NCI-H2196 treated with DMSO at 0.1 percent for 48 hours (cell line): ENCODE data around the gene PALD1.

Experiments
- DNase-seq: peaks from one replicate; lab custom pipeline; 2025; ENCODE audit not compliant: unreplicated experiment; lab: John Stamatoyannopoulos, UW

Gene PALD1

DNA sequence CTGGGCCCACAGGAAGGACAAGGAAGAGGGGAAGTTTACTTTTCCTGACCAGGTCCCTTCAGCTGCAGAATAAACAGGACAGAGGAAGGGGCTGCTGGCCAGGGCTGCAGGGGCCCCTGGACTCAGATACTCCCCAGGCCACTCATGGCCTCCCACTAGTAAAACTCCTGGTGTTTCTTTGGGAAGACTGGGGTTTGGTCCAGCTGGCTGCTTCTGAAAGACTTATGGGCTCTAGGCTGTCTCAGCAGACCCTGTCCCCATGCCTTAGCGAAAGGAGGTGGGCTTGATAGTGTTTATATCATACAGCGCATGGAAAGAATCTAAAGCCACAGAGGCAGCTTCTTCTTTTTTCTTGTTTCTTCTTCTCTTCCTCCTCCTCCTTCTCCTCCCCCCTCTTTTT is 56.4 kb downstream of the PALD1 start:
- no peak for DNase-seq

DNA sequence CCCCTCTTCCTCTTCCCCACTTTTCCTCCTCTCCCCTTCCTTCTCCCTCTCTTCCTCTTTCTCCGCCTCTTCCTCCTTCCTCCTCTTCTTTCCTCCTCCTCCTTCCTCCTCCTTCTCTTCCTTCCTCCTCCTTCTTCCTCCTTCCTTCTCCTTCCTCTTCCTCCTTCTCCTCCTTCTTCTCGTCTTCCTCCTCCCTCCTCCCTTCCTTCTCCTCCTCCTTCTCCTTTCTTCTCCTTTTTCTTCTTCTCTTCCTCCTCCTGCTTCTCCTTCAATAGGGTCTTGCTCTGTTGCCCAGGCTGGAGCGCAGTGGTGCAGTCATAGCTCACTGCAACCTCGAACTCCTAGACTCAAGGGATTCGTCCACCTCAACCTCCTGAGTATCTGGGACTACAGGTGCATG is 56.9 kb downstream of the PALD1 start:
- DNase-seq: no peak

DNA sequence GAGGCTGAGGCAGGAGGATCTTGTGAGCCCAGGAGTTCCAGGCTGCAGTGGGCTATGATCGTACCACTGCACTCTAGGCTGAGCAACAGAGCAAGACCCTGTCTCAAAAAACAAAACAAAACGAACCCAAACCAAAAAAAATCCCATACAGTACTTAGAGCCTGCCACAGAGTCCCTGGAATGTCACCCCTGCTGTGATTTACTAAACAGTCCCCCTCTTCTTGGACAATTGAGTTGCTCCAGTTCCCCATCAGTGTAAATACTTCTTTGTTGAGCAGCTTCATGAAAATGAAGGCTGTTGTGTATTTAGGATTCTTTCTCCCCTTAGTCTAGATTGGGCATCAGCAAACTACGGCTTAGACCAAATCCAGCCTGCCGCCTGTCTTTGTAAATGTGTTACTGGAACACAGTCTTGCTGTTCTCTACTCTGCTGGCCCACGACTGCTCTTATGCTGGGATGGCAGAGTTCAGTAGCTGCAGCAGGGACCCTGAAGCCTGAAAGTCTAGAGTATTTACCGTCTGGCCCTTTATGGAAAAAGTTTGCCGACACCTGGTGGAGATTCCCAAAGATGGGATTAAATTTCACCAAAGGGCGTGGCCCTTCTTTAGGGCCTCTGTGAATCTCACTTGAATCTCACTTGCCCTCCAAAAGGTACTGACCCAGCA is 57.8 kb downstream of the PALD1 start:
- DNase-seq: no peak

DNA sequence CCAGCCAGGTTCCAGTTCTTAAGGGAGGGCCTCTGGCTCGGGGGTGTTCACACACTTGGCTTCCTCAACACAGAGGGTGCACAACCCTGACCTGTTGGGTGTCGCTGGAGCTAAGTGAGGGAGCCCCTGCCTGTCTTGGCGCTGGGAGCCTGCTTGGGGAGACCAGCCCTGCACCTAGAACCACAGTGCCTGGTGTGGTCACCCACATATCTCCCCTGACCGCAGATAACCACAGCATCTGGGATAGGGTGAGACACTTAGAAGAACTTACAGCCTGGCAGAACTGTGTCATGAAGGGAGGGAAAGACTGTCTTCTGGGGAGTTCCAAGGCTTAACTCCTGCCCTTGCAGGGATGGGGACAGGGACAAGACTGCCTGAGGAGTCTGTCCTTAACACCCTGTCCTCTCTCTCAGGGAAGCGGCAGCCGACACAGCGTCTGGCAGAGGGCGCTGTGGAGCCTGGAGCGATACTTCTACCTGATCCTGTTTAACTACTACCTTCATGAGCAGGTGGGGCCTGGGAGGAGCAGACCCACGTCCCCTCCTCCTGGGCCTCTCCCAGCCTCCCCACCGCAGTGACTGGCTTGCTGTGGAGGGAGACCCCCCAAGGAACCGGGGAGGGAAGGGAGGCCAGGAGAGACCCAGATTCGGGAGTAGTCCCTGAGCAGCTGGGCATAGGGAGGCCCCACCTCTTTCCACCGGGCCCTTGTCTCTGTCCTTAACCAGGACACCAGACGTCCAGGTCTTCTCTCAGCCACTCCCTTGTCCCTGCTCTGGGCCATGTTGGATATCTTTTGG is 59.0 kb downstream of the PALD1 start:
- no peak for DNase-seq

DNA sequence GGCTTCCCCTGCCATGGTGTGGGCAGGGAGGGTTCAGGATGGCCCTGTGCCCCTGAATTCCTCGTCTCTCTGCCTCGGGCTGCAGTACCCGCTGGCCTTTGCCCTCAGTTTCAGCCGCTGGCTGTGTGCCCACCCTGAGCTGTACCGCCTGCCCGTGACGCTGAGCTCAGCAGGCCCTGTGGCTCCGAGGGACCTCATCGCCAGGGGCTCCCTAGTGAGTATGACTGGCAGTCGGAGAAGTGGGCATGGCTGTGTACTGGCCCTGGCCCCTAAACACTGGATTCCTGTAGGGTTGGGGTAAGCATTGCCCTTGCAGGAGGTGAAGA is 59.6 kb downstream of the PALD1 start:
- DNase-seq: no peak

DNA sequence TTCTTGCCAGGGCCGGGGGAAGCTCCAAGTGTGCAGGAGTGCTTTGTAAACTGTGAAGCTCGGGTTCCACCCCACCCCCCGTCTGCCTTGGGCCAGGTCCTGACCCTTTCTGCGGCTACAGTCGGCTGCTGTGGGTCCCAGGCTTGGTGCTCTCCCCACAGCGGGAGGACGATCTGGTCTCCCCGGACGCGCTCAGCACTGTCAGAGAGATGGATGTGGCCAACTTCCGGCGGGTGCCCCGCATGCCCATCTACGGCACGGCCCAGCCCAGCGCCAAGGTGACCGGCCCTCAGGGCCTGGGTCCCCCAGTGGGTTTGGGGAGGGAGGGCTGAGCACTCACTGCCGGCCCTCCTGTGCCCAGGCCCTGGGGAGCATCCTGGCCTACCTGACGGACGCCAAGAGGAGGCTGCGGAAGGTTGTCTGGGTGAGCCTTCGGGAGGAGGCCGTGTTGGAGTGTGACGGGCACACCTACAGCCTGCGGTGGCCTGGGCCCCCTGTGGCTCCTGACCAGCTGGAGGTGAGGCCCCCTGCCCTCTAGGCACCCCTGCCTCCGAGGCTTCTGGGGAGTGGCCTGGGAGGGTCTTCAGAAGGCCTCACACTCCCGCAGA is 60.3 kb downstream of the PALD1 start:
- no peak for DNase-seq

DNA sequence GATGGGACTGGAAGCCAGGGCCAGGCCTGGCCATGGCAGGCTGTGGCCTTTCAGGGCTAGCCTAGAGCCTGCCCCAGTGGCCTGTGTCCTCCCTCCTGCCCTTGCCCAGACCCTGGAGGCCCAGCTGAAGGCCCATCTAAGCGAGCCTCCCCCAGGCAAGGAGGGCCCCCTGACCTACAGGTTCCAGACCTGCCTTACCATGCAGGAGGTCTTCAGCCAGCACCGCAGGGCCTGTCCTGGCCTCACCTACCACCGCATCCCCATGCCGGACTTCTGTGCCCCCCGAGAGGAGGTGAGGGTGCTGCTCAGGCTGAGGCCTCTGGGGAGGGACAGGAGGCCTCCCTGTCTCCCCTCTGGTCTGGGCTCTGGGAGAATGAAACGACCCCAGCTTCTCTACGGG is 60.9 kb downstream of the PALD1 start:
- no peak for DNase-seq

DNA sequence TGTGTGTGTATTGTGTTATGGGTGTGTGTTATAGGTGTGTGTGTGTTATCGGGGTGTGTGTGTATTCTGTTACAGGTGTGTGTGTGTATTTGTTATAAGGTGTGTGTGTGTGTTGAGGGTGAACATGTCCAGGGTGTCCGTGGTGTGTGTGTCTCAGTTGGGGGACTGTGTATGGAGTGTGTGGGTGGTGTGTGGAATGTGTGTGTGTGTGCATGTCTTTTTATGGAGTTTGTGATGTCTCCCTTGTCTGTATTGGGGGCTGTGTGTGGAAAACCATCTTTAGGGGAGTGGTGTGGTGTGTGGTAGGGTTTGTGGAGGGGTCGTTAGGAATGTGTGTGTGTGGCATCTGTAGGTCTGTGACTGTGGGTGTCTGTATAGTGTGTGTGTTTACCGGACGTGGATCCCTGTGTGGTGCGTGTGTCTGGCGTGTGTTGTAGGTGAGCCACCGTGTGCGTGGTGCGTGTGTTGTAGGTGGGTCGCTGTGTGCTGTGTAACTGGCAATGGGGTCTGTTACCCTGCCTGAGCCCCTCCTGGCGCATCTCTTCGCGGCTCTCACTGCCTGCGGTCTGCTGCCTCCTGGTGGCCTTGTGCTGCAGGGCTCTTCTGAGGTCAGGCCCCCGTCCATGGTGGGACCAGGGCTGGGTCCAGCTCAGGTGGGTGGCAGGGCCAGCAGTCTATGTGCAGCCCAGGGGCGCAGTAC is 61.7 kb downstream of the PALD1 start:
- DNase-seq: no peak

DNA sequence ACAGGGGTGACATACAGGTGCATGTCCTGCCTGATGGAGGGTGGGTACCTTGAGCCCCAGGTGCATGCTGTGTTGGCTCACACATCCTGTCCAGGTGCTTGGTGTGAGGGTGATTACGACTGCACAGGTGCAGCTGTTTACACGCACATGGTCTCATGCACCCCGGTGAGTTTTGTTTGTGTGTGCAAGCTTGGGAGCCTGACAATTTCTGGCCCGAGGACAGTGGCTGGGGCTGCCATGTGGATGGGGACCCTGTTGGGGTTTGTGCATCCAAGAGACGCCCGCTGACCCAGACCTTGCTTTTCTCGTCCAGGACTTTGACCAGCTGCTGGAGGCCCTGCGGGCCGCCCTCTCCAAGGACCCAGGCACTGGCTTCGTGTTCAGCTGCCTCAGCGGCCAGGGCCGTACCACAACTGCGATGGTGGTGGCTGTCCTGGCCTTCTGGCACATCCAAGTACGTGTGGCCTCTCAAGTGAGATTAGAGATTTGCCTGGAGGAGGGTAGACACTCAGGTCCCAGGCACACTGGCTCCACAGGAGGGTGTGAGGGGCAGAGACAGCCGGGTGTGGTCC is 62.3 kb downstream of the PALD1 start:
- DNase-seq: no peak

DNA sequence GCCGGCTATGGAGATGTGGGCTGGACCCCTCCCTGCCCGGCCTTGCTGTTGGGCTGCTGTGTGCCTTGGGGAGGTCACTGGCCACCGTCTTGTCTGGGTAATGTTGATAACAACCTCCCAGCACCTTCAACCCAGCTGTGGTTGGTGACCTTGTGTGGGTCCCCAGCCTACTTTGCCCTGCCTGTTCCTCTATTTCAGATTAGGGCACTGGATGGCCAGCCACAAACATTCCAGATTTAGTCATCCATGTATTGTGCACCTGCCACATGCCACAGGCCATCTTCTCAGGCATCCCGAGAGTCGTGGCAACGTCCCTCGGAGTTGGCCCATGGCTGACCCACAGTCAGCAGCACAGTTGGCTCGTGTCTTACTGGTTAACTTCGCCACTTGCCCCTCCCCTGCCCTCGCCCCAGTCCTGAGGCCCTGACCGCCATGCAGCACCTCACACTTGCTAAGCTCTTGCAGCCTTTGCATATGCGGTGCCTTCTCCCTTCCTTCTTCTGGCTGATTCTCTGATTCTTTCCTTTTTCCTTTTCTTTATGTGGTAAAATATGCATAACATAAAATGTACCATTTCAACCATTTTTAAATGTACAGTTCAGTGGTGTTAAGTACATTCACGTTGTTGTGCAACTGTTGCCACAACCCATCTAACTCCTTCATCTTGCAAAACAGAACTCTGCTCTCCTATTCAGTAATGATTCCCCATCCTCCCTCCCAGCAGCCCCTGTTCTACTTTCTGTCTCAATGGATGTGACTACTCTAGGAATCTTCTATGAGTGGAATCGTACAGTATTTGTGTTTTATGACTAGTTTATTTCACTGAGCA is 63.4 kb downstream of the PALD1 start:
- DNase-seq: no peak

DNA sequence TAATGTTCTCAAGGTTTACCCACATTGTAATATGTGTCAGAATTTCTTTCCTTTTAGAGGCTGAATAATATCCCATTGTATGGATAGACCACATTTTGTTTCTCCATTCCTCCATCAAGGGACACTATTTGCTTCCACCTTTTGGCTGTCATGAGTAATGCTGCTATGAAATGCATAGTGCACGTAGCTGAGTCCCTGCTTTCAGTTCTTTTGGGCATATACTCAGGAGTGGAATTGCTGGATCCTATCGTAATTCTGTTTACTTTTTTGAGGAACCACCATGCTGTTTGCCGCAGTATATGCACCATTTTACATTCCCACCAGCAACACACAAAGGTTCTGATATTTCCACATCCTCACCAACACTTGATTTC is 64.0 kb downstream of the PALD1 start:
- DNase-seq: no peak

DNA sequence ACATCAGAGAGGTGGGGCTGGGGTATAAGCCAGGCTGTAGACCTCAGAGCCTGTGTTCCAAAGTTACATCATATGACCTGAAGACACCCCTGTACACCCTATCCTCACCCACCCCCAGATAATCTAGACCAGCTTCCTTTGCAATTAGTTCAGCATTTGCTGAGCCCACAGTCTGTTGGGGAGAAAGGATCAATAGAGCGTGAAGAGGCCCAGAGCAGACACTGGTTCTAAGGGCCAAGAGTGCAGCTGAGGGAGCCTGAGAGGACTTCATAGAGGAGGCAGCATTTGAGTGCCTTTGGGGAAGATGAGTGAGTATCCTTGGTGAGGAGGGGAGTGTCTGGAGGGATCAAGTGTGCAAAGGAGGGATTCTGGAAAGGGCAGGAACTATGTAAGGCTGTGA is 65.3 kb downstream of the PALD1 start:
- DNase-seq: no peak

DNA sequence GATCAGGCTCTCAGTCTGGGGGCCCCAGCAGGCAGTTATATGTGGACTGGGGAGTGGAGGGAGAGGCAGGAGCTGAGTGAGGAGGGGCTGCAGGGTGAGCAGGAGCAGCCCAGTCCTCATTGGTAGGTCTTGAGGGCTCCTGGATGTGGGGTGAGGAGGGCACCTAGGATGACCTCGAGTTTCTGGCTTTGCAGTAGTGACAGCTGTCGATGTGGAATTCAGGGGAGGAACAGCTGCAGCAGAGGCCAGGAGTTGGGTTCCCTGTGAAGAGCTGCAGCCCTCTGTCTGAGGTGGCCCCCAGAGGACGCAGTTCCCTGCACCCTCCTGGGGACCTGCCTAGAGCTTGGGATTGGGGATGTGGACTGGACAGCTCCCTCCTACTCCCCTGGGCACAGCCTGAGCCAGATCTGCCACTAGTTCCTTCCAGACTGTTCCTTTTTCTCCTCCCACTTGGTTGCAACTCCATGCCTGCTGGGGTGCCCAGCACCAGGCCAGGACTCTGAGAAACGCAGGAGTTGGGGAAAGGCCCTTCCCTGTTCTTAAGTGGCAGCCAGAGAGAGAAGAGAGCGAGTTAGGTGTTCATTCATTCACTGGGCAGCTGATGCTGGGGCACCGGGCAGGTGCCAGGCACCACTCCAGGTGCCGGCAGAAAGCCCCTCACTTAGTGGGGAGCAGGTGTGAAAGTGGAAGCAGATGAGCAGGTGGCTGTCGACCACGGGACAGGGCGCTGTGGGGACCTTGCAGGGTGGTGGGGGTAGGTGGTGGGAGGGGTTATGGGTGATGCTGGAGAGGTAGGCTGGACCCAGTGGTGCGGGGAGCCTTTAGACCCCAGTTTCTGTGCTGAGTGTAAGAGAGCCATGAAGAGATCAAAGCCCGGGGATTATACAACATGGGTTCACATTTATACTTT is 66.1 kb downstream of the PALD1 start:
- no peak for DNase-seq

DNA sequence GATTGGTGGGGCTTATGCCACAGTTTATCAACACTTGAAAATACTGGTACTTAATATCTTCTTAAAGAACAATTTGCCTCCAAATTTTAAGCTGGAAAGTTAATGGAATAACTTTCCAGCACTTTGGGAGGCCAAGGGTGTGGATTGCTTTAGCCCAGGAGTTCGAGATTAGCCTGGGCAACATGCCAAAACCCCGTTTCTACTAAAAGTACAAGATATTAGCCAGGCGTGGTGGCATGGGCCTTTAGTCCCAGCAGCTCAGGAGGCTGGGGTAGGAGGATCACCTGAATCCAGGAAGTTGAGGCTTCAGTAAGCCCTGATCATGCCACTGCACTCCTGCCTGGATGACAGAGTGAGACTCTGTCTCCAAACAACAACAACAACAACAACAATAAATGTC is 68.0 kb downstream of the PALD1 start:
- DNase-seq: no peak

DNA sequence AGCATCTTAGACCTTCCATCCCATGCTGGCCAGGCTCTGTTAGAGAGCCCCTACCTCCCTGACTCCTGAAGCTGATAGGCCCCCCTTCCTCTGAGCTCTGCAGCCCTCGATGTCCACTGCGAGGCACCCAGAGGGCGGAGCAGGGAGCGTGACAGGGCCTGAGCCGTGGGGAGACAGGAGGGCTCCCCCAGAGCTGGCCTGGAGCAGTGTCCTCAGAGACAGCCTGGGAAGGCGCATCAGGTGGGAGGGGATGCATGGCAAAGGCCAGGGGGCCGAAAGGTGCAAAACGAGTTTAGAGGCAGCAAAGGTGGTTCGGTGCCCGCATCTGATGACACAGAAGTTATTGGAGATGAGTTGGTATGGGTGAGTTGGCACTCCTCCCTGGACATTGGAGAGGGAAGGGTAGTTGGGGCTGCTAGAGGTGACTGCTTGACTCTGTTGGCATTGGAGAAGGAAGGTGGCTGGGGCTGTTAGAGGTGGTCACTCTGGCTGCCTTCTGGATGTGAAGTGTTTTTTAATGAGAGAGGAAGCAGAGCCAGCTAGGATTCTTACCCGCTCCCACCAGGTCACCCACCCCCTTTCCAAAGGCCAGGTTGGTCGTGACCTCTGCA is 70.9 kb downstream of the PALD1 start:
- no peak for DNase-seq

DNA sequence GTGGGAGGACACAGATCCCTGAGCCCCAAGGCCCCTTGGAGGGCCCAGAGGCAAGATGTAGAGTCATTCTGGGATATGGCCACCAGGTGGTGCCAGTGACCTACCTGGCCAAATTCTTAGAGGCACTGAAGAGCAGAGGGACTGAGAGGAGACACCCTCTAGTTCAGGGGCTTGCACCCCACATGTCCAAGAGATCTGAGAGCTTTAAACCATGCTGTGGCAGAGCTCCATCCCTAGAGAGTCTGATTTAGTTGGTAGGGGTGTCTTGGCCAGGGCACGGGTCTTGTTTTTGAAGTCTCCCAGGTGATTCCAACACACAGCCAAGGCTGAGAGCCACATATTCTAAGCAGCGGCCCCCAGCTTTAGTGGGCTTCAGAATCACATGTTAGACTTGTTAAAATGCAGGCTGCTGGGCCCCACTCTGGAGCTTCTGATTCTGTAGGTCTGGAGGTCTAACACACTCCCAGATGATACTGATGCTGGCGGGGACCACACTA is 71.4 kb downstream of the PALD1 start:
- DNase-seq: no peak

DNA sequence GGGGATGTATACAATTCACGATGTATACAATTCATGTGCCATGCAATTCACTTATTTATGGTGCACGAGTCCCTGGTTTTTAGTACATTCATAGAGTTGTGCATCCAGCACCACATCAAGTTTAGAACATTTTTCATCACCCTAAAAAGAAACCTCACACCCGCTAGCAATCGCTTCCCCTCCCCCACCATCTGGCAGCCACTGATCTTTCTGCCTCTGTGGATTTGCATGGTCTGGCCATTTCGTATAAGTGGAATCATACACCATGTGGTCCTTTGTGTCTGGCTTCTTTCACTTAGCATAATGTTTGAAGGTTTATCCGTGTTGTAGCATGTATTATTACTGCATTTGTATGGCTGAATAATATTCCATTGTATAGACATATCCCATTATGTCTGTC is 71.9 kb downstream of the PALD1 start:
- DNase-seq: no peak

DNA sequence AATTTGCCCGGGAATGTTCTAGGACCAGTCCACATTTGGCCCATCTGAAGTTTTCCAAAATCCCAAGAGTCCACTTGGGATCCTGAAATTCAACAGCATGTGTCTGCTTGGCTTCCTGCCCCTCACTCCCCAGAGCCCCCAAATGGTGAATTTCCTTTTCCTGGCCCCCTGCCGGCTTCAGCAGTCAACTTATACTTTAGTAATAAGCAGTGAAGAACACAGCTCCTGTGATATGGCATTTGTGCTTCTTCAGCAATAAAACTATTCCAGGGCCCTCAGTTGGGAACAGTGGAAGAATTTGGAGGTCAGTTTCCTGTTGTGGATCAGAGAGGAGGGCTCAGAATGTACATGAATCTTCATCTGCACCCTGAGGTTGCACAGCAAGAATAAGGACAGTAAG is 72.9 kb downstream of the PALD1 start:
- no peak for DNase-seq

DNA sequence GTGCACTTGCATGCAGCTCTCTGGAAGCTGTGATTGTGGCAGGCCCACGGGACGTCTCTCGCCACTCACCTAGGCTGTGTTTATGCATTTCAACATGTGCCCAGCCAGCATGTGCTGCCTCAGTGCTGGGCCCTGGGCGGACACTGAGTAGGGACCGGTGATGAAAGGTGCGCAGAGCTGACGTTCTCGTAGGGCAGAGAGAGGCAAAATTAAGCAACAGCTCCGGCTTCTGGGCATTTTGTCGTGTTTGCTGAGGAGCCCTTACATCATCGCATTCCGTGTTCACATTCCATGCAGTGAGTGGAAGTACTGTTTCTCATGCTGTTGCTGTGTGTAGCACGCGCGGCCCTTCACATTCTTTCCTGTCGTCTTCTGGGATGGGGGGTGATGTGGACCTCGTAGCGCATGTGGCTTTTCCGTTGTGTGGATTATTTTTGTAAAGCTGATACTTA is 73.4 kb downstream of the PALD1 start:
- DNase-seq: no peak
